HG02678 (cell line): ENCODE measurements around the gene SLC4A1.

ENCODE experiments used
- ATAC-seq: cut with Tn5 transposase; IDR thresholded peaks from one replicate; pipeline ENCODE4 v1.9.1; 2021; ENCODE audit warnings: mild to moderate bottlenecking, moderate library complexity; ENCODE audit not compliant: unreplicated experiment

Gene SLC4A1

GRCh38 chr17:44221084-44221861 is 46.7 kb downstream of the SLC4A1 start:
- ATAC-seq = no peak

GRCh38 chr17:44220213-44221083 is 47.5 kb downstream of the SLC4A1 start:
- peak; percentile 5 for ATAC-seq

- ATAC-seq = peak; percentile 19
These were observed 48.2 kb downstream of the SLC4A1 start, which contains the start of gene UBTF for GRCh38 chr17:44219616-44220212. TSS of gene UBTF (minus strand) at chr17:44219675. CDS start at chr17:44218229, 1,446 bp downstream.

GRCh38 chr17:44219108-44219615 is 48.8 kb downstream of the SLC4A1 start:
- ATAC-seq = peak; percentile 33

- ATAC-seq = peak; percentile 48
These were observed 49.4 kb downstream of the SLC4A1 start for GRCh38 chr17:44218344-44219107.

GRCh38 chr17:44217738-44218343 is 50.1 kb downstream of the SLC4A1 start:
- ATAC-seq = no peak

GRCh38 chr17:44216694-44217093 is 51.2 kb downstream of the SLC4A1 start:
- ATAC-seq = no peak

GRCh38 chr17:44216173-44216572 is 51.8 kb downstream of the SLC4A1 start:
- no peak for ATAC-seq

- no peak for ATAC-seq
These were observed 53.0 kb downstream of the SLC4A1 start for GRCh38 chr17:44214896-44215295.

- no peak for ATAC-seq
These were observed 53.8 kb downstream of the SLC4A1 start for GRCh38 chr17:44214230-44214494.

- no peak for ATAC-seq
These were observed 54.3 kb downstream of the SLC4A1 start for GRCh38 chr17:44213403-44214229.

- no peak for ATAC-seq
These were observed 55.2 kb downstream of the SLC4A1 start for GRCh38 chr17:44212507-44213402.

GRCh38 chr17:44211281-44212265 is 56.4 kb downstream of the SLC4A1 start:
- no peak for ATAC-seq

- peak; percentile 79 for ATAC-seq
These were observed 57.4 kb downstream of the SLC4A1 start for GRCh38 chr17:44210342-44211192.

- ATAC-seq = no peak
These were observed 58.1 kb downstream of the SLC4A1 start for GRCh38 chr17:44209786-44210341.

- no peak for ATAC-seq
These were observed 60.2 kb downstream of the SLC4A1 start for GRCh38 chr17:44207743-44208142.
